HCT116 (cell line): ENCODE data around the gene CD28.

Experiments
- POLR2A ChIP-seq: IDR thresholded peaks from 2 replicates; pipeline ENCODE4 v1.7.0; 2011; ENCODE audit warnings: borderline replicate concordance; ENCODE audit not compliant: insufficient read depth, insufficient read length; ENCODE audit errors: extremely low read depth
- TF ChIP-seq, protein P1 (sequence below), 3 experiments: fragments of 200-600 bp in 1 of 3; sonication (generic) in 1 of 3; IDR thresholded peaks in 2 of 3; conservative IDR thresholded peaks in 1 of 3; 2 replicates each; pipeline ENCODE4 v1.5.1; 2012 to 2017; ENCODE audit warnings: low read depth in 2 of 3, low read length in 2 of 3, antibody characterized with exemption in 1 of 3, borderline replicate concordance in 1 of 3, control low read depth in 1 of 3, mild to moderate bottlenecking in 1 of 3, mixed read lengths in 1 of 3, mixed run types in 1 of 3, moderate library complexity in 1 of 3; ENCODE audit not compliant: insufficient read depth in 1 of 3

DNA sequence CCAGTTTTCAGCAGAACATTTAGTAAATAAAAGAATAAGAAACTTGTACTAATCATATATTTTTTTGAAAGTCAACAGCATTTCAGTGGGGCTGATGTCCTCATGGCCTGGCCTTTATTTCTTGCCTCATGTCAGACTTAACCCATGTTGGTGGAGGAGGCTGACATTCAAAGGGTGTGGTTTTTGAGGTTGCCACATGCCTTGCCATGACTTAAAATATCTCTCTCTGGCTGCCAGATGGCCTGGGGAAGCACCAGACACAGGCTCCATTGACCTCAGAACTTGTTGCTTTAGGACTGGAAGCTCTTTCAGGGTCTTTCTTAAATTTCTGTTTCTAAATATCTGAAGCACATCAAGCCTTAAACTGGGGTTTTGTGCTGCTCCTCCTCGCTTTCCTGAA, 32.5 kb upstream of the CD28 start:
- TF ChIP-seq, protein P1, sequence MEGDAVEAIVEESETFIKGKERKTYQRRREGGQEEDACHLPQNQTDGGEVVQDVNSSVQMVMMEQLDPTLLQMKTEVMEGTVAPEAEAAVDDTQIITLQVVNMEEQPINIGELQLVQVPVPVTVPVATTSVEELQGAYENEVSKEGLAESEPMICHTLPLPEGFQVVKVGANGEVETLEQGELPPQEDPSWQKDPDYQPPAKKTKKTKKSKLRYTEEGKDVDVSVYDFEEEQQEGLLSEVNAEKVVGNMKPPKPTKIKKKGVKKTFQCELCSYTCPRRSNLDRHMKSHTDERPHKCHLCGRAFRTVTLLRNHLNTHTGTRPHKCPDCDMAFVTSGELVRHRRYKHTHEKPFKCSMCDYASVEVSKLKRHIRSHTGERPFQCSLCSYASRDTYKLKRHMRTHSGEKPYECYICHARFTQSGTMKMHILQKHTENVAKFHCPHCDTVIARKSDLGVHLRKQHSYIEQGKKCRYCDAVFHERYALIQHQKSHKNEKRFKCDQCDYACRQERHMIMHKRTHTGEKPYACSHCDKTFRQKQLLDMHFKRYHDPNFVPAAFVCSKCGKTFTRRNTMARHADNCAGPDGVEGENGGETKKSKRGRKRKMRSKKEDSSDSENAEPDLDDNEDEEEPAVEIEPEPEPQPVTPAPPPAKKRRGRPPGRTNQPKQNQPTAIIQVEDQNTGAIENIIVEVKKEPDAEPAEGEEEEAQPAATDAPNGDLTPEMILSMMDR (IDR thresholded peaks at IDR 0.05 in 2 of 3, conservative IDR thresholded peaks at IDR 0.05 in 1 of 3; ENCODE audit: borderline replicate concordance in 1 of 3, insufficient read depth in 1 of 3, low read depth in 2 of 3, low read length in 2 of 3): no peak
- no peak for TF ChIP-seq POLR2A
